Stimulated activated CD4-positive, alpha-beta T cell treated with anti-CD3 and anti-CD28 coated beads, Interleukin-1b, Interleukin-23, amount 100 ng/mL, for 4 hours (primary cell): ENCODE results near the gene FERMT2.
"Not testable (repeated sequence)": the region's sequence is repeated elsewhere in the genome, so short reads cannot be mapped to it uniquely, and the experiment has no call there.

ENCODE experiments used
- DNase-seq, 2 donors: peaks; one replicate each; pipeline ENCODE4 v3.0.0-alpha.2; 2020; ENCODE audit warnings: low read depth in 2 of 2

Gene FERMT2

DNA sequence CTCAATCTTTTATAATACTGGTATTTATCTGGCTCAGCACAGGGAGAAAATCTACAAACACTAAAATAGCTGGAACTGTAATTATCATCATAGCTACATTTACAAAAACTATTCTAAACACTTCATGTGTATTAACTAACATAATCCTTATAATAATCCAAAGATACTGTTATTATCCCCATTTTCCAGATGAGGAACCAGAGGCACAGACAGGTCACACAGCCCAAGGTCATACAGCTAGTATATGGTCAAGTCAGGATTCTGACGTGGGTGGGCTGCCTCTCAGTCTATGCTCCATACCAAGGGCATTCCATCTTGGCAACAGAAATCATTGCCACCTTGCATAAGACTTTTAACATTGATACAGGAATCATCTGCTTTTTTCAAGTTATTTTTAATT lies 11.4 kb downstream of the FERMT2 start:
- no peak for DNase-seq

DNA sequence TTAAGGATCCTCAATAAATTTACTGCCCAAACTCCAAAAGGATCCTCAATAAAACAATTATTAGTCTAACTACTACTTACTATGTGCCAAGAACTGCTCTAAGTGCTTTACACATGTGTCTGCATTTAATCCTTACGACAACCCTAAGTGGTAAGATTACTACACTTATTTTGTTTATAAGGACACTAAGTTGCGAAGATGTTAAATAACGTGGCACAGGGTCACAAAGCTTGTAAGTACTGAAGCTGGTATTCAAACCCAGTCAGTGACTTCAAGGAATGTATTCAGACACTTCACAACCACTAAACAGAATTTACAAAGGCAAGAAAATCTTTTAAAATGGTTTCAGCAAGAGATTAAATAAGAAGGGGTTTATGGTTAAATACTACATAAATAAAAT lies 13.0 kb downstream of the FERMT2 start:
- DNase-seq = no peak

DNA sequence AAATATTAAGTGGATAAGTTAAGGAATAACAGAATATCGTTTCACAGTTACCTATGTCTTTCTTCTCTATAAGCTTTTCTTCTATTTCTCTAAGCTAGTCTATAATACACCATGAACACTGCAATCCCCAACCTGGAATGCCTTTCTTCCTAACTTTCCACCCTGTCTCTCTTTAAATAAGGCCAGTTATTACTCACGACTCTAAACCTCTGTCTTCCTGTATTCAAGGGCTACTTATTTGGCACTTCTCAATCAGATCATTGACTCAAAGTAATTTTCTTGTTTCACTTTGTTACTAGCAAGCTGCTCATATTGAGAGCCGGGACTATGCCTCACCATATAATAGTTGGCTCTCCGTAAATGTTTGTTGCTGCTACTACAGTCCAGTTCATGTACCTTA lies 13.5 kb downstream of the FERMT2 start:
- DNase-seq = no peak

DNA sequence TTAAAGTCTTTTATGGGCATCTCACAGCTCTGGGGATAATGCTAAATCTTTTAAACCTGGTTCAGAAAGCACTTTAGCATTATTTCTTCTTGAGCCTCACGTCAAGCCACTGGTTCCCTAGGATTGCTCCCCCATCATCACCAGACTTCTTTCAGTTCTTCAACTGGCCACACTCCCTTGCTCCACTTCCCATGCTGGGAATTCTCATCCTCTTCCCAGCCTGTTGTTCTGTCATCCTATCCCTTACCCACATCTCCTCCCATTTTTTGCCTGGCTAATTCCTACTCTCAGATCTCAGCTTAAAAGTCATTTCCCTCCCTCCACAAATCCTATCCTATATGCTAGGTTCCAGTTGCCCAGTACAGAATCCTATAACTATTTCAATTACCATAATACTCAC lies 14.4 kb downstream of the FERMT2 start:
- no peak for DNase-seq

DNA sequence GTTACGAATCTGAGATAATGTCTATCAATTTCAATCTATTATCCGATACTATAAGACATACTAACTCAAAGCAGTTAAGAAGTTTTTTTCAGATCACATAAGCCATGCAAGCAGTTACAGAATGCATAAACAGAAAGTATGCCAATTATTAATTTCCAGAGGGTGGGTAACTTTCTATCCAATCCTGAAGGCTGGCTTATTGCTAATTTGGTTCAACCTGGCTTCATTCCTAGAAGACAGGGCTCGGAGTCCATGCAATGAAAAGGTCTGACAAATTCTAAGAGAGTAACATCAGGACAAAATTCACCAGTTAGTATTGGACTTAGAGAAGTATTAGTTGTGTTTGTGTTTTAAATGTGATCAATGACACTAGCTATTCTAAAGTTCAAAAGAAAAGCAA lies 15.0 kb downstream of the FERMT2 start:
- no peak for DNase-seq

DNA sequence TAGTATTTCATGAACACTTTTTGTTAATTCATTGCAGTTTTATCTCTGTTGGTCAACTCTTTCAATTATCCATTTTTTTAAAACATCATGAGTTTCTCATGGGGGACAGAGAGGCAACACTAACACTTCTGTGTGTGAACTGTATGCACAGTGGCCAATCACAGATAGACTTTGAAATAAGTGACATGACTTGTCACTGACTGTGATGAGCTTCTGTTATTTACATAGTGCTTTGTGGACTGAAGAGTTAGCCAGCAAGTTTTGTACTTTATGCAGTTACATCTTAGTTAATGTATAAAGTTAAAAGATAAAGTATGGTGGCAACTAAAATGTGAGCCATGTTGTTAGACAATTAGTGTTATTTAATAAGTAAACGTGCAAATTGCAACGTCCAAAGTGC lies 16.1 kb downstream of the FERMT2 start:
- DNase-seq = no peak

DNA sequence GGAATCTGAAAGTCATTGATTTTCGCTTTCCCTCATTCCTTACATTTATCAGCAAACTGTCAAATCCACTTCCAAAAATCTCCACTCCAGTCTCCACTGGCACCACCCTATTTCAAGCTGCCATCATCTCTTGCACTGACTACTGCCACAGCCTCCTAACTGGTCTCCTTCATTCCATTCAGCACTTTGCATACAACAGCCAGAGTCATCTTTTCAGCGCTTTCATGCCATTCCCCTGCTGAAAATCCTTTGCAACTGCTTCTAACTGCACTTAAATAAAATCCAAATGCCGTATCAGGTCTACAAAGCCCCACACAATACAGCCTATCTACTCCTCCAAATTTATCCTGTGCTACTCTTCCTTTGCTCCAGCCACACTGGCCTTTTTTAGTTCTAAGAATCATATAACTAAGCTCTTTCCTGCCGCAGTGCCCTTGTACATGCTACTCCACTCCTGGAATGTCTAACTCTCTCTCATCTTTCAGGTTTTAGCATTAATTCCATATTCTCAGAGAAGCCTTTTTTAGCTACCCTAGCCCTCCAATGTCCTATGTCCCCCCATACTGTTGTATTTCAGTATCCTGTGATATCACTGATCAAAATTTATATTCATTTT lies 21.6 kb downstream of the FERMT2 start:
- no peak for DNase-seq

DNA sequence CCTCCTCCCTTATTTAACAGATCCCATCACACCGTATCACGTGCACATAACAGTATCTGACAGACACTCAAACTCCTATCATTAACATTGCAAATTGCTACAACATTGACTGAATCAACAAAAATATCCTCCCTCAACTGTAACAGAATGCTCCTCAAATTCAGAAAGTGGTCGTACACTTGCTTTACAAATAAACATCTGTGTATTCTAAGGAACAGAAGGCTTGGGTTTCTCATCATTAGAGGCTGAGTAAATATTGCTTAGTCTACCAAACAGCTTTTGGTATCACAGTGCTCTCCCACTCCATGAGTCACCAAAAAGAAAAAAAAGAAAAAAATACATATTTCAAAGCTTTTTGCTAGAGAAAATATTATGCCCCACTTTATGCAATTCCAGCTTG lies 23.9 kb downstream of the FERMT2 start:
- DNase-seq = no peak

DNA sequence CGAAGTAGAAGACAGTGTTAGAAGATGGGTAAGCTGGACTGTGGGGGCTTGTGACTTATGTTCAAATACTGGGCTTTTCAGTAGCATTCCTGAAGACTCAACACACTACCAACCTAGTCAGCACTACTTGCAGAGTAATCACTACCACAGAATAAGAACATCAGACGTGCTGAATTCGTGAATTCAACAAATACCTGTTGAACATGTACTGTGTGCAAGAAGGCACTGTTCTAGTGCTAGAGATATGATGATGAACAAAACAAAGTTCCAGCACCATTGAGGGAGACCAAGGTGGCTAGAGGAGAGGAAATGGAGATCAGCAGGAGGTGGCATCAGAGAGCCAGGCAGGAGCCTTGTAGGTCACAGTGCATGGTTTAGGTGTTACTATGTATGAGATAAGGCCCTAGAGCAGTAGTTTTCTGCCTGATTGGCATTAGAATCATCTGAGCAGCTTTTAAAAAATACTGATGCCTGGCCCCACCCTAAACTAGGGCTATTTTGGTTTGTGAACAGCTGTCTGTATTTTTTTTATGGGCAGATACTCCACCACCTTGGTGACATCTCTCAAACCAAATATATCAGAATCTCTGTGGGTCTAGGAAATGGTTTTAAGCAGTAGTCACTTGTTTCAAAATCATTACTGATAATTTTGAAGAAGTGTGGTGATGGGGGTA lies 26.8 kb downstream of the FERMT2 start:
- no peak for DNase-seq

DNA sequence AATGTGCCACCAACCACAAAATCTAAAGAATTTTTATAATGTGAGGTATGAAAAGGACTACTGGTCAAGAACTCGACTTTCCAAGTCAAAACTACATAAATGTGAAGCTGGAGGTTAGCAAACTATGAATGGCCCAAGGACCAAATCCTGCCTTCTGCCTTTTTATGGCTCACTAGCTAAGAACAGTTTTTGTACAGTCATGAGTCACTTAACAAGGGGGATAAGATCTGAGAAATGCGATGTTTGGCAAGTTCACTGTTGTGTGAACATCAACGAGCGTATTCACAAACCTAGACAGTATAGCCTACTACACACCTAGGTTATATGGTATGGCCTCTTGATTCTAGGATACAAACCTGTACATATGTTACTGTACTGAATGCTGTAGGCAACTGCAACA lies 28.2 kb downstream of the FERMT2 start:
- DNase-seq = no peak

DNA sequence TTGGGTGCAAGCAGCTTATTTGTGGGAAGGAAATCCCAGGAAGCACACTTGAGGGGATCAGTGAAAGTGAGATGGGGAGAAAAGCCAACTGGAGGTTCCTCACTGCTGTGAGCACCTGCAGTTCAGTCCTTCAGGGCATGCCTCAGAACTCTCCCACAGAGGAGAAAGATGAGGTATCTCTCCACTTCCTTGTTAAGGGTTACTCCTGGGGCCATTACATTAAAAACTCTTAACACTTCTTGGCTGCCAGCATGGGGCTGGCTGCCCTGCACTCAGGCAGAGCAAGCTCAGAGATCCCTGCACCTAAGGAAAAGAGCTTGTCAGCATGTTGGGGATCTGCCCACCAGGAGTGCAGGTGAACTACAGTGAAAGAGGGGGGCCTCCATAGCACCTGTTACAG lies 28.8 kb downstream of the FERMT2 start:
- no peak for DNase-seq

DNA sequence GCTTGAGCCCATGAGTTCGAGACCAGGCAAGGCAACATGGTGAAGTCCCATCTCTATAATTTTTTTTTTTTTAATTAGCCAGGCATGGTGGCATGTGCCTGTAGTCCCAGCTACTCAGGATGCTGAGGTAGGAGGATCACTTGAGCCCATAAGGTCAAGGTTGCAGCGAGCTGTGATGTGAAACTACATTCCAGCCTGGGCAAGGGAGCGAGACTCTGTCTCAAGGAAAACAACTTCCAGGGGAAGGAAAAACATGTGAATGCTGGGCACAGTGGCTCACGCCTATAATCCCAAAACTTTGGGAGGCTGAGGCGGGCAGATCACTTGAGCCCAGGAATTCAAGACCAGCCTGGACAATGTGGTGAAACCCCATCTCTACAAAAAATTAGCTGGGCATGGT lies 30.4 kb downstream of the FERMT2 start:
- DNase-seq = not testable (repeated sequence)

DNA sequence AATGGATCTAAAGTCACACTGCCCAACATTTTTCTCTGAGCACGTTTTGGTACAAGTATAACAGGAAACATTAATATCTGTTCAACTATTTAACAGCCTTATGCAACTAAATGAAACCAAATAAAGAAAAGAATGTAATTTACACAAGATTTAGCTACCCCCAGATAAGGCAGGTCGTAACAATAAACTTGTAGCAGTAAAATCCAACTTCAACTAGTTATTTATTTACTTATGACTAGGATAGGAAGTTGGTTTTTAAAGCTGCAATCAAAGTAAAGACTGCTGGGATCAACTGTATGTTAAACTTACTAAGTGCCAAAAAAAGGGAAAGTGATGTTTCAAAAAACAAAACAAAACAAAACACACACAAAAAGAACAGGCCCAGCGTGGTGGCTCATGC lies 30.9 kb downstream of the FERMT2 start:
- DNase-seq = no peak

DNA sequence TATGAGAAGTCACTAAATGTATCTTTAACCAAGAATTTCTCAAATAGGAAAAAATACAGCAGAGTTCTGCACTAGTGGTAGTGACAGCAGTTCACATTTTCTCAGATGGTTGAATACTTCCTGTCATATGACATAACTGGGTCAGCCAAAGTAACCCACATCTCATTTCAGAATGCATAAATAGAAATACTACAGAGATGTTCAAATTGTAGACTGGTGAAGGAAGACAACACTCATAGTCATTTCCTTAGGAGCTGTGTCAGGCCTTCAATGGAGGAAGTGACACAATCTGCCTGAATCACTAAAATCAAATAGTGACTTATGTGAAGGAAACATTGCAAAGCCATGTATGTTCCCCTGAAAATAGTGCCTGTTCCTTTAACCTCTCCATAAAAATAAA lies 32.4 kb downstream of the FERMT2 start:
- peak in 1 of 2 donors; percentile 12 for DNase-seq

DNA sequence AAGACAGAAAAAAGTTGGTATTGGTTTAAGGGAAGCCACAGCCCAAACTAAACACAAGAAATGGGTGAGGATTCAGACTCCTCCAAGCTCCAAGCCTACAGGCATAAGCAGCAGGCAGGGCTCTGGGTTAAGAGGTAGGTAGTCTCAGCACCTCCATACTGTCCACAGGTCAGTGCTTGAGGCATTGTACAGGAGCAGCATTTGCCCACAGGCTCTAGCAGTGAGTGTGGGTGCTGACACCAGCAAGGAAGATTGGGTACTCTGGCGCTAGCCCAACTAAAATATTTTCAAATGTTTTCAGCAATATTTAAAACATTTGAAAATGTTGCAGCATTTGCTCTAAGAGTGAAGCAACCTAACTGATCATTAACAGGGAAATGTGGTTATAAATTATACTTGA lies 33.1 kb downstream of the FERMT2 start:
- no peak for DNase-seq

DNA sequence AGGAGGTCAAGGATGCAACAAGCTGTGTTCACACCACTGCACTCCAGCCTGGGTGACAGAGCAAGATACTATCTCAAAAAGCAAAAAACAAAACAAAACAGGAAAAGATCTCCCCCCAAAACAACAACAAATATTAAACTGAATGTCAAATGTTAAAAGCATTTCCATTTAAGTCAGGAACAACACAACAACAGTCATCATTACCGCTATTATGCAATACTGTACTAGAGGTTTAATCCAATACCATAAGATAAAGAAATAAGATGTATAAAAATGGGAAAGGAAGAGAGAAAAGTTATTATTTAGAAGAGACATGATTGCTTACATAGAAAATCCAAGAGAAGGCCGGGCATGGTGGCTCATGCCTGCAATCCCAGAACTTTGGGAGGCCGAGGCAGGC lies 36.6 kb downstream of the FERMT2 start:
- no peak for DNase-seq

DNA sequence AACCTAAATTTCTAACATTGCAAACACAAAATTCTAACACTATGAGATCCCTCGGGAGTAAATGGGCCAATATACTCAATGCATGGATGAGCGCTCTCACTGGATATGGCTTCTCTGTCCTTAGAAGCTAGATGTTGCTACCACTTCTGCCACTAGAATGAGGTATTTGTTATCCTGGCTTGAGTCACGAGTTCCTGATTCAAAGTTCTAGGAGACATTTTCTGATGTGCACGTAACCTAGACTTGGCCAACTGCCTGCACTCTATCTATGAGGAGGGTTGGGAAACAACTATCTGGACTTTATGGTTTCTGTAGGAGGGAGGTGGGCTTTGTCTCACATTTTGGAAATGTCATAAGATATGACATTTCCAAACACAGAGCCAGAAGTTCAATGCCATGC lies 37.6 kb downstream of the FERMT2 start:
- no peak for DNase-seq

DNA sequence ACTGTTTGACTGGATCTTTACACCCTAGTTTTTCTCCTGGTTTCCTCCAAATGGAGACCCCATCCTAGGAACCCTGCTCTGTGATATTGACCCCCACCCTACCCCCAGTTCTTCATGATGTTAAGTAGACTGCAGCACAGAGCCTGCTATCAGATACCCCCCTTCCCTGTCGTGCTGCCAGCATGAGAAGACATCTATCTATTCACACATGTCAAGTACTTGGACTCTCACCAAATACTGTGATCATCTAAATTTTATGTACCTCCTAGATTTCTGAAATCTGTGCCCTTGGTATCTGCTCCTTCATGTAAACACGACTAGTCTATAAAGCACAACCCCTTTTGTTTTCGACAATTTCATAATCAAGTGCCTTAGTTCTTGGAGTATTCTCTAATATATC lies 38.9 kb downstream of the FERMT2 start:
- DNase-seq = no peak

DNA sequence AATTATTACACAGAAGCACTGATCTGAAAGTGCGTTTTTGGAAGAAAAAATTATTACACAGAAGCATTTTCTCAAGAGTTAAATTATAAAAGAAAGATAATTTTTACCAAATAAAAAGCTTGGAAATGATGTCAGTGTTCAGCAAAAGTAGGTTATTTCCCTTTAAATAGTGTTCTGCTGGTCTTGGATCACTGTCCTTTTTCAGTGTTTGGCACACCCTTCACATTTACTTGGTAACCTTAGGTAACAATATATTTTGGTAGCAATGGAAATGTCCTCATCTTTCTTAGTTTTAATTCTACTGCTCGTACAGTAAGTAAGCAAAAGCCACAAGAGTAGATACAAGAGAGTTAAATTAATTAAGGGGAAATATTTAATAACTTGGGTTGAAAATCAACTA lies 40.3 kb downstream of the FERMT2 start:
- DNase-seq = no peak

DNA sequence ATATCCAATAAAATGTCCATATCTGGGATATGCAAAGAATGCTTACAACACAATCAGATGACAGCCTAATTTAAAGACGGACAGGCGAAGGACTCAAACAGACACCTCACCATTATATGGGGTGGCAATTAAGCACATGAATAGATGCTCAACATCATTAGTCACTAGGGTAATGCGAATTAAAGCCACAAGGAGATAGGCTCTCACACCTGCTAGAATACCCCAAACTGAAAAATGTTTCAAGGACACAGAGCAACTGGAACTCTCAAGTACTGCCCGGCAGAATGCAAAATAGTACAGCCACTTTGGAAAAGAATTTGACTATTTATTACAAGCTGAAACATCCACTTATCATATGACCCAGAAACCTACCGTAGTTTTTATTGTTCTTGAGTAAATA lies 42.9 kb downstream of the FERMT2 start:
- DNase-seq = no peak

DNA sequence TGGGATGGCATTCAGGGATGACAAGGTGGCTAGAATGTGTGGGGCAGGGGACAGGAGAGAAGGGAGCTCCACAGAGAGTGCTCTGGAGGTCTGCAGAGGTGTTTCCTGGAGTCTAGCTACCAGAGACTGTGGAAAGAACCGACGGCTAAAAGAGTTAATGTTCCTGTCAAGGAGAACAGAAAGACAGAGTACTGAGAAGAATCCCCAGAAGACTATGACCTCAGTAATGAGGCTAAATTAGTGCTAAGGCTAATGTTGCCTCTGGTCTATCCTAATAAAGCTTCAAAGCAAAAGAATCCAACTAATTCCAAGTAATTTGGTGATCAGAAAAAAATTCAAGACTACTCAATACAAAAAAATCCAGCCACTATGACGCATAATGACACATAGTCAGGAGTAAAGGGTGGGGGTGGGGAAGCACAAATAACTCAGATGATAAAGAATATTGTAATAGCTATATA lies 44.7 kb downstream of the FERMT2 start:
- DNase-seq = no peak

DNA sequence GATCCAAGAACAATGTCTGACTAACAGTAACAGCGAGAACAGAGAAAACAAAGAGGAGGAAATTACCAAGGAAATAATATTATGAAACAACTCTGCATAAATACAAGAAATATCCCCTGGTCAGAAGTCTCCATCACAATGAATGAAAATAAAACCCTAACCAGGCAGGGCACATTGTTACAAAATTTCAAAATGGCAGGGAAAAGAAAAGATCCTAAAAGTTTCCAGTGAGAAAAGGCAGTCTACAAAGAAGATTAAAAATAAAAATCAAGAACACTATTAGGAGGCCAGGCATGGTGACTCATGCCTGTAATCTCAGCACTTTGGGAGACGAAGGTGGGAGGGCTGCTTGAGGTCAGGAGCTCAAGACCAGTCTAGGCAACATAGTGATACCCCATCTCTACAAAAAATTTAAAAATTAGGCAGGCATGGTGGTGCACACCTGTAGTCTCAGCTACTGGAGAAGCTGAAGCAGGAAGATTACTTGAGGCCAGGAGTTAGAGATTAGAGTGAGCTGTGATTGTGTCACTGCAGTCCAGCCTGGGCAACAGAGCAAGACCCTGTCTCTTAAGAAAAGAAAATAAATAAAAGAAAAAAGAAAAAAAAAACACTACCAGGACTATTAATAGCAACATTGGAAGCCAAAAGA lies 47.8 kb downstream of the FERMT2 start:
- no peak for DNase-seq

DNA sequence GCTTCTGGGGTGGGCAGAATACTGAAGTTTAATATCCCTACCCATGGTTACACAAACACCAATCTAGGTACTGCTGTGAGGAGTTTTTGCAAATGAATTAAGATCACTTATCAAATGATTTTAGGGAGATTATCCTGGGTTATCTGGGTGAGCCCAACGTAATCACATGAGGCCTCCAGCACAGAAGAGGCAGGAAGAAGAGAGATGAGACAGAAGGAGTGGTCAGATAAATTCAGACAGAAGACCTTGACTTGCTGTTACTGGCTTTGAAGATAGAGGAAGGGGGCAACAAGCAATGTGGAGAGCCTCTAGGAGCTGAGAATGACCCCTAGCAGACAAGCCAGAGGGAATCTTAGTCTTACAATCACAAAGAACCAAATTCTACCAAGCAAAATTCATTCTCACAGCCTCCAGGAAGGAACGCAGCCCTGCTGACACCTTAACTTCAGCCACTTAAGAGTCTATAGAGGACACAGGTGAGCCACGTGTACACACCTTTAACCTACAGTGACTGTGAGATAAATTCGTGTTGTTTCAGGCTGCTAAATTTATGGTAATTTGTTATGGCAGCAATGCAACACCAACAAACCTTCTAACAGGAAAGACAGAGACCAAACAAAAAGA lies 49.4 kb downstream of the FERMT2 start:
- DNase-seq = no peak
